ENCODE measurements around the gene C5orf15. TPM values are rescaled to one million over a fixed set of nuclear protein-coding genes. Genes with fewer than 3 reads are reported as not detected.
A peak's percentile ranks its signal among the peaks of the same experiment; 100 is the strongest.

The C5orf15 gene
- total RNA-seq, 1 donor from 2014 or later: 43.3 TPM

GRCh38 chr5:134001938-134002731 is 33.7 kb upstream of the C5orf15 start:
- Histone ChIP-seq H3K9me3 (ENCODE audit: control insufficient read depth in 3 of 3, low read length in 3 of 3) (no peaks in the 10 kb centered on the region), H3K27ac (ENCODE audit: low read depth, low read length) (peak overlapping the region; percentile 98)

GRCh38 chr5:134000696-134001453 is 32.5 kb upstream of the C5orf15 start:
- Histone ChIP-seq H3K27ac (ENCODE audit: low read depth, low read length) (peak overlapping the region; percentile 72), H3K36me3 (ENCODE audit: control insufficient read depth in 3 of 3, insufficient read depth in 3 of 3, low read length in 3 of 3) (peaks cover 5 to 10% (median 8%) of the 10 kb centered on the region in 3 donors), H3K9ac (ENCODE audit: low read depth in 1 of 3, low read length in 3 of 3) (peak overlapping the region; percentile 23 to 66 (median 57)), H3K9me3 (ENCODE audit: control insufficient read depth in 3 of 3, low read length in 3 of 3) (no peaks in the 10 kb centered on the region), H3K27me3 (ENCODE audit: control insufficient read depth in 3 of 3, insufficient read depth in 3 of 3, low read length in 3 of 3) (no peaks in the 10 kb centered on the region), H3K4me3 (ENCODE audit: low read length in 3 of 3) (peak overlapping the region; percentile 36 to 64 (median 45)), H3K4me1 (ENCODE audit: control insufficient read depth in 3 of 3, insufficient read depth in 3 of 3, low read length in 3 of 3) (peaks cover 69 to 81% (median 77%) of the 10 kb centered on the region in 3 donors)

More at GRCh38 chr5:134001938-134002731, 33.7 kb upstream of the C5orf15 start:
- Histone ChIP-seq H3K9ac (ENCODE audit: low read depth in 1 of 3, low read length in 3 of 3) (peak overlapping the region; percentile 87 to 99 (median 90)), H3K4me3 (ENCODE audit: low read length in 3 of 3) (peak overlapping the region in 2 of 3 donors; percentile 71 to 87), H3K27me3 (ENCODE audit: control insufficient read depth in 3 of 3, insufficient read depth in 3 of 3, low read length in 3 of 3) (no peaks in the 10 kb centered on the region), H3K36me3 (ENCODE audit: control insufficient read depth in 3 of 3, insufficient read depth in 3 of 3, low read length in 3 of 3) (peaks cover 5 to 10% (median 8%) of the 10 kb centered on the region in 3 donors), H3K4me1 (ENCODE audit: control insufficient read depth in 3 of 3, insufficient read depth in 3 of 3, low read length in 3 of 3) (peaks cover 62 to 76% (median 70%) of the 10 kb centered on the region in 3 donors)

GRCh38 chr5:134000091-134000511 is 31.7 kb upstream of the C5orf15 start:
- H3K4me3 ChIP-seq (ENCODE audit: low read length in 3 of 3): peak overlapping the region; percentile 51 to 64 (median 53)
- peak overlapping the region; percentile 72 for H3K27ac ChIP-seq (ENCODE audit: low read depth, low read length)
- H3K4me1 ChIP-seq (ENCODE audit: control insufficient read depth in 3 of 3, insufficient read depth in 3 of 3, low read length in 3 of 3): peaks cover 72 to 82% (median 79%) of the 10 kb centered on the region in 3 donors
- no peaks in the 10 kb centered on the region for H3K27me3 ChIP-seq (ENCODE audit: control insufficient read depth in 3 of 3, insufficient read depth in 3 of 3, low read length in 3 of 3)
- no peaks in the 10 kb centered on the region for H3K9me3 ChIP-seq (ENCODE audit: control insufficient read depth in 3 of 3, low read length in 3 of 3)
- H3K36me3 ChIP-seq (ENCODE audit: control insufficient read depth in 3 of 3, insufficient read depth in 3 of 3, low read length in 3 of 3): peaks cover 5 to 10% (median 8%) of the 10 kb centered on the region in 3 donors
- H3K9ac ChIP-seq (ENCODE audit: low read depth in 1 of 3, low read length in 3 of 3): peak overlapping the region; percentile 57 to 66 (median 57)

GRCh38 chr5:133998807-133999206 is 30.4 kb upstream of the C5orf15 start:
- Histone ChIP-seq H3K27ac (ENCODE audit: low read depth, low read length) (no peak overlapping the region), H3K9ac (ENCODE audit: low read depth in 1 of 3, low read length in 3 of 3) (peak overlapping the region in 1 of 3 donors; percentile 50), H3K4me3 (ENCODE audit: low read length in 3 of 3) (peak overlapping the region in 1 of 3 donors; percentile 4), H3K4me1 (ENCODE audit: control insufficient read depth in 3 of 3, insufficient read depth in 3 of 3, low read length in 3 of 3) (peaks cover 85 to 94% (median 92%) of the 10 kb centered on the region in 3 donors), H3K36me3 (ENCODE audit: control insufficient read depth in 3 of 3, insufficient read depth in 3 of 3, low read length in 3 of 3) (peaks cover 5 to 10% (median 8%) of the 10 kb centered on the region in 3 donors), H3K9me3 (ENCODE audit: control insufficient read depth in 3 of 3, low read length in 3 of 3) (no peaks in the 10 kb centered on the region), H3K27me3 (ENCODE audit: control insufficient read depth in 3 of 3, insufficient read depth in 3 of 3, low read length in 3 of 3) (no peaks in the 10 kb centered on the region)

GRCh38 chr5:133998042-133998441 is 29.6 kb upstream of the C5orf15 start:
- H3K36me3 ChIP-seq (ENCODE audit: control insufficient read depth in 3 of 3, insufficient read depth in 3 of 3, low read length in 3 of 3): peaks cover 5 to 8% (median 8%) of the 10 kb centered on the region in 3 donors
- no peaks in the 10 kb centered on the region for H3K9me3 ChIP-seq (ENCODE audit: control insufficient read depth in 3 of 3, low read length in 3 of 3)
- peaks cover 85 to 94% (median 90%) of the 10 kb centered on the region in 3 donors for H3K4me1 ChIP-seq (ENCODE audit: control insufficient read depth in 3 of 3, insufficient read depth in 3 of 3, low read length in 3 of 3)
- no peak overlapping the region for H3K27ac ChIP-seq (ENCODE audit: low read depth, low read length)
- H3K4me3 ChIP-seq (ENCODE audit: low read length in 3 of 3): no peak overlapping the region
- H3K9ac ChIP-seq (ENCODE audit: low read depth in 1 of 3, low read length in 3 of 3): peak overlapping the region in 1 of 3 donors; percentile 50
- H3K27me3 ChIP-seq (ENCODE audit: control insufficient read depth in 3 of 3, insufficient read depth in 3 of 3, low read length in 3 of 3): no peaks in the 10 kb centered on the region

- no peak overlapping the region for H3K27ac ChIP-seq (ENCODE audit: low read depth, low read length)
- no peaks in the 10 kb centered on the region for H3K9me3 ChIP-seq (ENCODE audit: control insufficient read depth in 3 of 3, low read length in 3 of 3)
- peaks cover 81 to 91% (median 86%) of the 10 kb centered on the region in 3 donors for H3K4me1 ChIP-seq (ENCODE audit: control insufficient read depth in 3 of 3, insufficient read depth in 3 of 3, low read length in 3 of 3)
- no peaks in the 10 kb centered on the region for H3K27me3 ChIP-seq (ENCODE audit: control insufficient read depth in 3 of 3, insufficient read depth in 3 of 3, low read length in 3 of 3)
- H3K9ac ChIP-seq (ENCODE audit: low read depth in 1 of 3, low read length in 3 of 3): peak overlapping the region in 1 of 3 donors; percentile 9
- H3K4me3 ChIP-seq (ENCODE audit: low read length in 3 of 3): no peak overlapping the region
- H3K36me3 ChIP-seq (ENCODE audit: control insufficient read depth in 3 of 3, insufficient read depth in 3 of 3, low read length in 3 of 3): peaks cover 4 to 8% (median 5%) of the 10 kb centered on the region in 3 donors
Observed at GRCh38 chr5:133996683-133997252, 28.3 kb upstream of the C5orf15 start.

GRCh38 chr5:133995883-133996563 is 27.6 kb upstream of the C5orf15 start:
- H3K36me3 ChIP-seq (ENCODE audit: control insufficient read depth in 3 of 3, insufficient read depth in 3 of 3, low read length in 3 of 3): peaks cover under 1 to 8% (median 7%) of the 10 kb centered on the region in 3 donors
- no peaks in the 10 kb centered on the region for H3K9me3 ChIP-seq (ENCODE audit: control insufficient read depth in 3 of 3, low read length in 3 of 3)
- peak overlapping the region; percentile 84 for H3K27ac ChIP-seq (ENCODE audit: low read depth, low read length)
- peak overlapping the region; percentile 4 to 46 (median 33) for H3K4me3 ChIP-seq (ENCODE audit: low read length in 3 of 3)
- H3K4me1 ChIP-seq (ENCODE audit: control insufficient read depth in 3 of 3, insufficient read depth in 3 of 3, low read length in 3 of 3): peaks cover 79 to 90% (median 83%) of the 10 kb centered on the region in 3 donors
- peak overlapping the region; percentile 37 to 86 (median 62) for H3K9ac ChIP-seq (ENCODE audit: low read depth in 1 of 3, low read length in 3 of 3)
- H3K27me3 ChIP-seq (ENCODE audit: control insufficient read depth in 3 of 3, insufficient read depth in 3 of 3, low read length in 3 of 3): no peaks in the 10 kb centered on the region

- H3K27ac ChIP-seq (ENCODE audit: low read depth, low read length): peak overlapping the region; percentile 84
- no peaks in the 10 kb centered on the region for H3K9me3 ChIP-seq (ENCODE audit: control insufficient read depth in 3 of 3, low read length in 3 of 3)
- peak overlapping the region; percentile 33 to 46 (median 38) for H3K4me3 ChIP-seq (ENCODE audit: low read length in 3 of 3)
- H3K27me3 ChIP-seq (ENCODE audit: control insufficient read depth in 3 of 3, insufficient read depth in 3 of 3, low read length in 3 of 3): no peaks in the 10 kb centered on the region
- H3K36me3 ChIP-seq (ENCODE audit: control insufficient read depth in 3 of 3, insufficient read depth in 3 of 3, low read length in 3 of 3): peaks cover 3 to 10% (median 9%) of the 10 kb centered on the region in 3 donors
- H3K9ac ChIP-seq (ENCODE audit: low read depth in 1 of 3, low read length in 3 of 3): peak overlapping the region; percentile 37 to 86 (median 62)
- H3K4me1 ChIP-seq (ENCODE audit: control insufficient read depth in 3 of 3, insufficient read depth in 3 of 3, low read length in 3 of 3): peaks cover 77 to 90% (median 82%) of the 10 kb centered on the region in 3 donors
Observed at GRCh38 chr5:133995341-133995740, 26.9 kb upstream of the C5orf15 start.

GRCh38 chr5:133994990-133995333 is 26.5 kb upstream of the C5orf15 start:
- Histone ChIP-seq H3K9ac (ENCODE audit: low read depth in 1 of 3, low read length in 3 of 3) (peak overlapping the region; percentile 37 to 86 (median 62)), H3K36me3 (ENCODE audit: control insufficient read depth in 3 of 3, insufficient read depth in 3 of 3, low read length in 3 of 3) (peaks cover 6 to 14% (median 13%) of the 10 kb centered on the region in 3 donors), H3K4me1 (ENCODE audit: control insufficient read depth in 3 of 3, insufficient read depth in 3 of 3, low read length in 3 of 3) (peaks cover 74 to 90% (median 82%) of the 10 kb centered on the region in 3 donors), H3K9me3 (ENCODE audit: control insufficient read depth in 3 of 3, low read length in 3 of 3) (no peaks in the 10 kb centered on the region), H3K27ac (ENCODE audit: low read depth, low read length) (peak overlapping the region; percentile 84), H3K27me3 (ENCODE audit: control insufficient read depth in 3 of 3, insufficient read depth in 3 of 3, low read length in 3 of 3) (no peaks in the 10 kb centered on the region), H3K4me3 (ENCODE audit: low read length in 3 of 3) (peak overlapping the region; percentile 33 to 46 (median 38))

Measured in skeletal muscle tissue (tissue), 4 donors.